NCI-H82 (cell line): ENCODE results near the gene MAP3K6.

ENCODE experiments used
- DNase-seq: peaks from one replicate; lab custom pipeline; 2025; lab: John Stamatoyannopoulos, UW

Gene MAP3K6

GRCh38 chr1:27374362-27375086 is 7.8 kb upstream of the MAP3K6 start, which contains the start of gene FCN3:
Gene FCN3, minus strand, starts transcription at chr1:27374824. Its CDS starts 6 bp downstream, at chr1:27374818.
- no peak for DNase-seq

- DNase-seq, result peak; percentile 39
These were observed 6.3 kb upstream of the MAP3K6 start for GRCh38 chr1:27372808-27373690.

GRCh38 chr1:27372022-27372807 is 5.5 kb upstream of the MAP3K6 start:
- no peak for DNase-seq

- DNase-seq, result peak; percentile 31
These were observed 2.3 kb upstream of the MAP3K6 start for GRCh38 chr1:27368869-27369582.

DNA sequence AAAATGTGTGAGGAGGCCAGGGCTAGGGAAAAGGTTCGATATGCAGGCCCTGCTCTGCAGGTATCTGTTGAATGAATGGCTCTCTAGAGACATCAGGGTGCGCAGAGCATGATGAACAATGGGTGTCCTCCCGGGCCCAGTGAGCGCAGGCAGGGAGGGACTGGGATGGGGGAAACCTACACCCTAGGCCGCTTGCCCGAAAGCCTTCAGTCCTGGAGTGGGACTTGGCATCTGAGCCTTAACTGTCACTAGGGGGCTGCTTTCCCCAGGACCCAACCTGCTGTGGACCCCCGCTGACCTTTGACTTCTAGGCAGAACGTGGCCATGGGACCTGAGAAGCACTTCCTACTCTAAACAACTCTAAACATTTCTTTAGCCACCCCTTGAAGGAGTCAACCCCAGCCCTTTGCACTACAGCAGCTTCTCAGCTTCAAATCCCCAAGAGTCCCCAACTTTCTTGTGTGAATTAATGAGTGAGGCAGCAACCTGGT is 444 bp upstream of the MAP3K6 start:
- DNase-seq, result no peak

DNA sequence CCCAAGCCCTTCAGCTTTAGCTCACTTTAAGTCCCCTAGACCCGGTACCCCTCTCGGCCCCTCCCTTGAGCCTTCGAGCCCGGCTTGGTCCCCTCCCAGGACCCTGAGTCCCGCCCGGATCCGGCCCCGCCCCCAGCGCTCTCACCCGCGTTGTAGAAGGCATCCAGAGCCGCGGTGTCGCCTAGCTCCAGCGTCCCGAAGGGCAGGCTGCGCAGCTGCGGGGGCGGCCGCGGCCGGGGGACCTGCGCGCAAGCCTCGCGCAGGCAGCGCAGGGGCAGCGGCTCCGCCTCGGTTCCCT is 699 bp downstream of the MAP3K6 start:
- DNase-seq, result peak; percentile 90

DNA sequence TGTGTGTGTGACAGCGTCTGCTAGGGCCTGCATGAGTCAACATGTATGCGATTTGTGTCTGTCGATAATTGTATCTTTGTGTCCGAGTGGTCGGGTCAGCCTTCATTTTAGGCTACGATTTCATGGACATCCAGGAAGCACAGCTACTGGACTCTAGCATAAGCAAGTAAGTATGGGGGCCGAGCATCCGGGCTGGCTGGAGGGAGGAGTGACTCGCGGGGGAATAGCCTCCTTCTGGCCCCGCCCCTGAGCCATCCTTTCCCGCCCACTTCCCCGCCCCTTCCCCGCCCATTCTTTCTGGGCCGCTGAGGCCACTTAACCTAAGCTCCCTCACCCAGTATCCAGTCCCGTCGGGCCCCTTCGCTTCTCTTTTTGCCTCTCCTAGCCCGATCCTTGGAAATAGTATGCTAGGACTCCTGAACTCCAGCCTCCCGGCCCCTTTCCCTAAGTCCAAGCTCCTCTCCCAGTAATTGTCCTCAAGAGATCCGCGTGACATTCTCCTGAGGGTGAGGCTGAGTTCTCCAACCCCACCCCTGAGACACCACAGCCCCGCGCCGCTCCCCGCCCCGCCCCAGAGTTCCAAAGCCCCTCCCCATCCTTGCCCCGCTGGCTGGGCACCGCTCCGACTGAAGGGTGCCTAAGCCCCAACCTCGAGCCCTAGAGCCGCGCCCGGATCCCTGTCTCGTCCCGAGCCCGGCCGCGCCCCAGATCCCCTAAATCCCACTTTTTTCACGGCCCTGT is 1.2 kb downstream of the MAP3K6 start:
- DNase-seq, result peak; percentile 96

DNA sequence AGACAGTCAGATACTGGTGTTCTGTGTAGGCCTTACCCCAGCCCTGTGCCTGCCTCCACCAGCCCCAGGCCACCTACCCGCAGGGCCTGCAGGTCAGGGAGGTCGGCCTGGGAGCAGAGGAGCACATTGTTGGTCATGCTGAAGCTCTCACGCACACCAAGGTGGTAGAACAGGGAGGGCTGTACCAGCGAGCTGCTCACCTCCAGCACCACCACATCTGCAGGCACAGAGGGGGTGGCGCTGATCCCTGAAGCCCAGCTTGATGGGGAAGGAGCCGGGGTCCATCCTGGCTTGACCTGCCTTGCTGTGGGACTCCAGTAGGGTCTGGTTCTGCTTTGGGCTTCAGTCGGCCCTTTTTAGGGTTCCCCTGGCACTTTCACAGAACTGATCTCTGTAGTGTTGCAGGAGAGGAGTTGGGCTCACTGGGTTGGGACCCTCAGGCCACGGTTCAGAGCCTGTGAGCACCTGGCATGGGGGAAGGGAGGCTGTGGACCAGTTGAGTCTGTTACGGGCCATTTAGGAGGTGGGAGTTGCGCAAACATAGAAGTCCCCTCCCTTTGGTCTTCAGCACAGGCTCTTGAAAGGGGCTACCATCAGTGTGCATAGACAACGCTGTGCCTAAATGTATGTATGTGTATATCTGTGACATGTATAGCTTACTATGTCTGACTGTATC is 1.9 kb downstream of the MAP3K6 start:
- no peak for DNase-seq

GRCh38 chr1:27363766-27364695 is 2.7 kb downstream of the MAP3K6 start:
- no peak for DNase-seq

- no peak for DNase-seq
These were observed 5.2 kb downstream of the MAP3K6 start for GRCh38 chr1:27361553-27361952.

- DNase-seq, result no peak
These were observed 5.7 kb downstream of the MAP3K6 start for GRCh38 chr1:27361044-27361402.

DNA sequence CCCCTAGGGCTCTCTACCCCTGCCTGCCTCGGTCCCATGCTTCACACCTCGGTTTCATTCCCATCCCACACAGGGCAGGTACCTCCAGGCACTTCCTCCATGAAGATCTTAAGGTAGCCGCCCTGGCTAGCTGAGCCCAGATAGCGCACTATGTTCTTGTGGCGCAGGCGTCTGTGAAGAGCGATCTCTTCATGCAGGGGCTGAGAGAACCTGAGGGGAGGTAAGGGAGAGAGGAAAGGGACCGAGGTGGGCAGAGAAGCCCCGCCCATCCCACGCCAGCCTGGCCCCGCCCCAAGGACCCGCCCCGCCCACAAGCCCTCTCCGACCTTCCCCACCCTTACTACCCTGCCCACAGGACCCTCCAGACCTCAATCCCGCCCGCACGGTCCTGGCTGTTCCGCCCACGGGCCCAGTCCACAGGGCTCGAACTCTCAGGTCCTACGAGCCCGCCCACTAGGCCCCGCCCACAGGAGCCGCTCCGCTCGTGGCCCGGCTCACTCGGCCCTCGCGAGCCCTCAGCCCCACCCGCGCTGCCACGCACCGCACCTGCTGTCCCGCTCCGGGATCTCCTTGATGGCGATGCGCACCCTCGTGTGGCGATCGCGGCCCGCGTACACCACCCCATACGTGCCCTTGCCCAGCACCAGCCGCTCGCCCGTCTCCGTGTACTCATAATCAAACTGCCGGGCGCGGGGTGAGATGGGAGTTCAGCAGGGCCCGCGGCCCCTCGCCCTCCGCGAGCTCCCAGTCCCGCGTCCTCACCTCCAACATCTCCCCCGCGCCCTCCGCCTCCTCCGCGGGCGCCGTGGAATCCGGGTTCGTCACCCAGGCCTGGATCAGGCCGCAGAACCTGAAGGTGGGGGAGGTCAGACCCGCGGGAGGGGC is 6.4 kb downstream of the MAP3K6 start:
- DNase-seq, result no peak

DNA sequence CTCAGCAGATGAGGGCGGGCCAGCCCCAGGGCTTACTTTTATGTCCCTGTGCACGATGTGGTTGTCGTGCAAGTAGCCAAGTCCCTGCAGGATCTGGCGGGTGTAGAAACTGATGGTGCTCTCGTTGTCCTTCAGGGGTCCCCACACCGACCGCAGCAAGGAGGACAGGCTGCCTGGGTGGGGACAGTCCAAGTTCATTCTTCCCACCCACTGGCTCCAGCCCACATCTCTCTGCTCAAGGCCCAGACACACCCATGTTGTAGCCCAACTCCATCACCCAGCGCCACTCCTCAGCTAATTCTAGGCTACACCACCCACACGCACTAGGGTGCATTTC is 7.0 kb downstream of the MAP3K6 start:
- DNase-seq, result no peak

DNA sequence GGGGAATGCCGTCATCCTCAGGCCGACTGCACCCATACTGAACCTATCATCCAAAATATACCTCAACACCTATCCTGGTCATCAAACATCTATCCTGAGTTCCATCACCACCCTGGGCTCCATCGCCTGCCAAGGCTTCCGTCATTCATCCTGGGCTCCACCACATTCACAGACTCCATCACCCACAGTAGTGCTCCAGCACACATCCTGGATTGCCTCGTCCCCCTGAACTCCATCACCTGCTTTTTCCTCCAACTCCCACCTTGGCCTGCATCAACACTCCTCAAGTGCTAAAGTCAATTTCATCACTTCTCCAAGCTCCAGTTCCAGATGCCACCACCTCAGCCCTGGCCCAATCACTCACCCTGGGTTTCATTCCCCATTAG is 7.8 kb downstream of the MAP3K6 start:
- no peak for DNase-seq

GRCh38 chr1:27358038-27358927 is 8.5 kb downstream of the MAP3K6 start:
- DNase-seq, result no peak

DNA sequence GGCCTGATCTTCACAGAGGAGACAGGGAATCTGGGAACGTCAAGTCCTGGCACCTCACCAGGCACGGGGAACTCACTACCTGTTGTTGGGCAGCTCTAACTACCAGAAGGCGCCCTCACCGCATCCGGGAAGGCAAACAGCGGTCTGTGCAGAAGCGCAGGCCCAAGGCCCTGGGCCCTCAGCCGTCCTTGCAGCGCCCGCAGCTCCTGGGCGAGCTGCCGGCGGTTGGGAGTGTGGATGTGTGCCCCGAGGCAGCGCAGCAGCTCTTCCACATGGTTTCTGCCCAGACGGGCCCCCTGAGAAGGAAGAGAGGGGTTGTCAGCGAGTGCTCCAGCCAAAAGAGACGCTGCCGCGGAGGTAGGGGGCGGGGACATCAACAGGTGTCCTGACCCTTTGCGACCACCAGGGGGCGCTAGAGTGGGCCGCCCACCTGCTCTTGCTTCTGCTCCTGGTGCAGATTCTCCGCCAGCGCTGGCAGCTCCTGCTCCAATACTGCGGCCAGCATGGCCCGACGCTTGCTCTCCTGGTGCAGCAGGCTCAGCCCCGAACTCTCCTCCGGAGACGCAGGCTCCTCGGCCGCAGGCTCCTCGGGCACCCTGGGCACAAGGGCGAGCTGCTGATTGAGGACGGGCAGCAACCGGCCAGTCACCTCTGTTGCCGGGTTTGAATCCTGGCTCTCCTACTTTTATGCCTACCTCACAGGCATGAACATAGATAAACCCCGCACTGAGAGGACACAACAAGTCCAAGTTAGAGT is 9.3 kb downstream of the MAP3K6 start:
- DNase-seq, result peak; percentile 83
